Activated CD8-positive, alpha-beta memory T cell treated with anti-CD3 and anti-CD28 coated beads, Interleukin-2, amount 10 ng/mL, durations not matched to agents 7 days and 5 days (primary cell): Measurements from ENCODE around the gene HIPK3. TPM values are rescaled to one million over a fixed set of nuclear protein-coding genes. Genes with fewer than 3 reads are reported as not detected.

Source experiments
- ATAC-seq: fragments of 150-1000 bp; cut with Tn5 transposase; one replicate; pipeline ENCODE4 v1.10.0; 2021; ENCODE audit warnings: moderate library complexity
- CTCF ChIA-PET: fragments of 350-600 bp; sonication (Branson Sonifier 250); formaldehyde crosslinking; loops from one replicate; lab custom pipeline; 2021; ENCODE audit warnings: antibody characterized with exemption; lab: Charles Lee
- DNase-seq: peaks from one replicate; pipeline ENCODE4 v3.0.0-alpha.2; 2020
- H3K27ac Mint-ChIP-seq: one replicate; pipeline ENCODE4 v1.8.0; 2021; ENCODE audit warnings: mild to moderate bottlenecking, mixed read lengths
- H3K27me3 Mint-ChIP-seq: one replicate; pipeline ENCODE4 v1.8.0; 2021; ENCODE audit warnings: mixed read lengths
- H3K36me3 Mint-ChIP-seq: one replicate; pipeline ENCODE4 v1.8.0; 2021; ENCODE audit warnings: mild to moderate bottlenecking, mixed read lengths
- H3K4me1 Mint-ChIP-seq: one replicate; pipeline ENCODE4 v1.8.0; 2021; ENCODE audit warnings: mixed read lengths
- H3K4me3 Mint-ChIP-seq: one replicate; pipeline ENCODE4 v1.8.0; 2021; ENCODE audit warnings: mild to moderate bottlenecking, moderate library complexity, mixed read lengths
- H3K9me3 Mint-ChIP-seq: one replicate; pipeline ENCODE4 v1.8.0; 2022; ENCODE audit warnings: low read depth, mixed read lengths
- total RNA-seq, 2 experiments: library from RNA; stranded (reverse); gene quantifications; one replicate each; pipeline ENCODE4 v1.2.3, GENCODE V29; 2021

Gene HIPK3
- total RNA-seq, 2 experiments from 2014 or later = 33.6 to 34.4 TPM

DNA sequence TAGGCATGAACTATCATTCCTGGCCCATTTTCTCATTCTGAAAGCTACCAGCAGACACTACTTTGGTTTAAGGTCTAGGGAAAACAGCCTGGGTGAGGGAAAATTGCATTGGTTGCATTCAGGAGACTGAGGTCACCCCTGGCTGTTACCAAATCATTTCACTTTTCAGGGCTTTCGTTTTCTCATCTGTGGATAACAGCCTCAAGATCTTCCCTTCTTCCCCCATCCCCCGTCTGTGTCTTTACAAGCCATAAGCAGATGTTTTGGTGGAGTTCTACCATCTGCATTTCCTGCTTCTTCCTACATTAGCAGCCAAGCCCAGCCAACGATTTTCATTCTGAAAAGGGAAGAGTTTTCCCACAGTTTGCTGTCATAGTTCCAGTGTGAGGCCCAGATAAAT lies 130.4 kb downstream of the HIPK3 start:
- no peak for DNase-seq
- no peaks in the 10 kb centered on the region for H3K4me1 Mint-ChIP-seq
- H3K9me3 Mint-ChIP-seq = no peaks in the 10 kb centered on the region
- no peak overlapping the region for H3K4me3 Mint-ChIP-seq
- no peaks in the 10 kb centered on the region for H3K36me3 Mint-ChIP-seq
- CTCF ChIA-PET = interaction anchor here (1.1 kb wide), 1 partner anchor 17 kb away, joined by 3 read pairs; no protein-coding TSS in a partner anchor
- peaks cover 17% of the 10 kb centered on the region for H3K27me3 Mint-ChIP-seq
- no peak for ATAC-seq
- H3K27ac Mint-ChIP-seq = no peak overlapping the region

DNA sequence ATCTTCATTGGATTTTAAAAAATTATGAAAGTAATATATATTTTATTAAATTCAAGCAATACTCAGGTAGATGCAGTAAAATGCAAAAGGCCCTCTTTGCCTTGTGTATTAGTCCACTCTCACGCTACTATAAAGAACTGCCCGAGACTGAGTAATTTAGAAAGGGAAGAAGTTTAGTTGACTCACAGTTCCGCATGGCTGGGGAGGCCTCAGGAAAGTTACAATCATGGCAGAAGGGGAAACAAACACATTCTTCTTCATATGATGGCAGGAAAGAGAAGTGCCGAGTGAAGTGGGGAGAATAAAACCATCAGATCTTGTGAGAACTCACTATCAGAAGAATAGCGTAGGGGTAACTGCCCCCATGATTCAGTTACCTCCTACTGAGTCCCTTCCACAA lies 130.8 kb downstream of the HIPK3 start:
- Mint-ChIP-seq H3K9me3 (no peaks in the 10 kb centered on the region), H3K27ac (no peak overlapping the region), H3K27me3 (peaks cover 21% of the 10 kb centered on the region), H3K4me3 (no peak overlapping the region), H3K4me1 (no peaks in the 10 kb centered on the region), H3K36me3 (no peaks in the 10 kb centered on the region)
- CTCF ChIA-PET = no interaction called here
- ATAC-seq = no peak
- no peak for DNase-seq

DNA sequence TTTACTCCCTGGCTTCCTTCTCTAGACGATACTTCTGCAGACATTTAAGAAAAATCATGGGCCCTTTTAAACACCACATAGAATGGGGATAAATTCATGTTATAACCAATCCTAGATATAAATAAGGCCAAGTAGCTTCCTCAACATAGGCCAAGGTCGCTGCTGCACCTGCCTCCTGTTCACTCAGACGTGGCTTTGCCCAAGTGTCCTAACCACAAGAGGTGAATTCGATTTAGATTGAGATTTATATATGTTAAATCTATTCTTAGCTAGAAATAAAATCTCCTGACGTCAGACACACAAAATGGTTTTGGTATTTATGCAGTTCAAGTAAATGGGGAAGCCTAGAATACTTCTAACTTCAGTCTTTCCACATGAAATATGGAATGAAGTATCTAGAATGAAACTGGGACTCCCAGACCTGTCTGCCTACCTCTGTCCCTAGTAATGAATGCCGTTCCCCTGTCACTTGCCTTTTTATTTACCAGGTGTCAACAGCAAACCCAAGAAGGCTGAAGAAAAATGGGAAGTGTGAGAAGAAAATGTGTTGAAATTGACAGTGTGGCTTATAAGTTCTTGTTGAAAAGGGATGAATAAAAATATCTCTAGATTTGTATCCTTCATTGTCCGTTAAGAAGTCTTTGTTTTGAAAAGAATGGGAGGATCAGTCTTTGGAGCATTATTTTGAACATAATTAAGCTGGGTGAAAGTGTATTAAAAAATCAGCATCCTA lies 131.8 kb downstream of the HIPK3 start:
- Mint-ChIP-seq H3K9me3 (no peaks in the 10 kb centered on the region), H3K4me1 (no peaks in the 10 kb centered on the region), H3K36me3 (no peaks in the 10 kb centered on the region), H3K27me3 (peaks cover 24% of the 10 kb centered on the region), H3K27ac (no peak overlapping the region), H3K4me3 (no peak overlapping the region)
- no peak for DNase-seq
- CTCF ChIA-PET = no interaction called here
- no peak for ATAC-seq

DNA sequence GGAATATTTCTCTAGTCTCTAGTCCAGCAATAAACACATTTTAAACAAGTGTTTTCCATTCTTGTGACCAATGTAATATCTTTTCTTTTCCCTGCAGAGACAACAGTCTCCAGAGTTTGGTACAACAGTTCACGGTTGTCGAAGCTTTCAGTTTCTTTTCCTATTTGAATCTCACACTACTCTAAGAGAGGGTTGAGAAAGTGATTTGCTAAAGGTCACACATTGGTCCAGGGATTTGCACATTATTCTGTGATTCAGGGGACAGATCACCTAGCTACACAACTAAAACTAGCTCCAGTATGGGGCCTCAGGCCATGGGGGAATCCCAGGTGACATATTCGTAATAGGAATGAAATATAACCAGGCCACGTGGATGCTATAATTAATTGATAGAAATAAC lies 132.5 kb downstream of the HIPK3 start:
- Mint-ChIP-seq H3K27ac (no peak overlapping the region), H3K27me3 (peaks cover 21% of the 10 kb centered on the region), H3K36me3 (no peaks in the 10 kb centered on the region), H3K9me3 (no peaks in the 10 kb centered on the region), H3K4me1 (no peaks in the 10 kb centered on the region), H3K4me3 (no peak overlapping the region)
- CTCF ChIA-PET = no interaction called here
- ATAC-seq (no peak), DNase-seq (no peak)

DNA sequence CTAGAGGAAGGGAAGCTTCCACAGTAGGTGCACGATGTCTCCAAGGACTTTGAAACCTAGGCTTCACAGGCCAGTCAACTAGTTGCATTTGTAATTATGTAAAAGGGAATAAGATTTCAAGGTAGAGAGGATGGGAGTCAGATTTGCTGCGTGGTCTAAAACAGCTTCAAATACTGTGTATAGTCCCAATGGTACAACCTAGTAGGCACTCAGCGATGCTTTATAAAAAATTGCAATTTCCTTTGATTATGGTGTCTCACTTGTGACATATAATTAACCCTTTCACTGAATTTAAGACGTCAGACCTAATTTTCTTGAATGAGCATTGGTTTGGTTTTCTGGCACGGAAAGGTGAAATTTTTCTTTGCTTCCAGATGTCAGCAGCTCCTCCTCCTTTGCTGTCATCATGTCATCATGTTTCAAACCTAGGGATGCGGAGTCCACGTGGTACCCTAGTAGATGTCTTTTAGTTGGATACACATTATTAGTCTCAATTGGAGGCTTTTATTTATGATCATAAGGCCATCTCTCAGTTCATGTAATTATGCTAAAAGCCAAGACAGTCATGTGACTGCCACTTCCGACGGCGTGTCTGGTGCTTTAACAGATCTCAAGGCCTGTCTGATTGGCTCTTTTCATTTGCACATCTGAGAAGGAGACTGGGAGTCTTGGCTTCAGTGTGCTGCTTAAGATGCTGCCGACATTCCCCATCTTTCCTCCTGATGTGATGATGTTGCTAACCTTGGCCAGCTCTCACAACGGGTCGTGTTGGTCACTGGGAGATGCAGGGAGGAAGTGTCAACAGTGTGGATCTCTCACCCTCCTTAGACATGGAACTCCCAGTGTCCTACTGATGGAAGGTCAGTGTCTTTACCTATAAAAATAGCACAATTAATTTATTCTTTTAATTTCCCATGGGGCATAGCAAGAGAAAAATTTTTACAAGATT lies 134.0 kb downstream of the HIPK3 start:
- H3K9me3 Mint-ChIP-seq = no peaks in the 10 kb centered on the region
- CTCF ChIA-PET = no interaction called here

DNA sequence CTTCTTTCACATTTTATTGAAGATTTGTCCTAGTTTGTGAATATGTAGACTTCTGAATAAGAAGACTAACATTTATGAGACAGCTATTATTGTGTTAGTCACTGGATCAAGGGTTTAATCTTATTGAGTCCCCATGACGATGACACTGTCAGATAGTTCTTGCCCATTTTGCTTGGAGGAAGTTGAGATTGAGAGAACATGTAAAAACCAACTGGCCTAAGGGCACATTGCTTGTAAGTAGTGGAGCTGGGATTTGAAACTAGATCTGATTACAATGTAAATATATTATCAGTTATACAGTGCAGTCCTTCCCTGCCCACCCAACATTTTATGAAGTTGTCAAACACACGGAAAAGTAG lies 134.7 kb downstream of the HIPK3 start:
- Mint-ChIP-seq H3K27me3 (peaks cover 24% of the 10 kb centered on the region), H3K9me3 (no peaks in the 10 kb centered on the region), H3K4me1 (no peaks in the 10 kb centered on the region), H3K4me3 (no peak overlapping the region), H3K27ac (no peak overlapping the region), H3K36me3 (no peaks in the 10 kb centered on the region)
- CTCF ChIA-PET = no interaction called here
- DNase-seq (no peak), ATAC-seq (no peak)

More for the DNA sequence above, 134.0 kb downstream of the HIPK3 start:
- no peak for ATAC-seq
- H3K4me1 Mint-ChIP-seq = no peaks in the 10 kb centered on the region
- peaks cover 24% of the 10 kb centered on the region for H3K27me3 Mint-ChIP-seq
- H3K36me3 Mint-ChIP-seq = no peaks in the 10 kb centered on the region
- H3K4me3 Mint-ChIP-seq = no peak overlapping the region
- DNase-seq = no peak
- H3K27ac Mint-ChIP-seq = no peak overlapping the region

DNA sequence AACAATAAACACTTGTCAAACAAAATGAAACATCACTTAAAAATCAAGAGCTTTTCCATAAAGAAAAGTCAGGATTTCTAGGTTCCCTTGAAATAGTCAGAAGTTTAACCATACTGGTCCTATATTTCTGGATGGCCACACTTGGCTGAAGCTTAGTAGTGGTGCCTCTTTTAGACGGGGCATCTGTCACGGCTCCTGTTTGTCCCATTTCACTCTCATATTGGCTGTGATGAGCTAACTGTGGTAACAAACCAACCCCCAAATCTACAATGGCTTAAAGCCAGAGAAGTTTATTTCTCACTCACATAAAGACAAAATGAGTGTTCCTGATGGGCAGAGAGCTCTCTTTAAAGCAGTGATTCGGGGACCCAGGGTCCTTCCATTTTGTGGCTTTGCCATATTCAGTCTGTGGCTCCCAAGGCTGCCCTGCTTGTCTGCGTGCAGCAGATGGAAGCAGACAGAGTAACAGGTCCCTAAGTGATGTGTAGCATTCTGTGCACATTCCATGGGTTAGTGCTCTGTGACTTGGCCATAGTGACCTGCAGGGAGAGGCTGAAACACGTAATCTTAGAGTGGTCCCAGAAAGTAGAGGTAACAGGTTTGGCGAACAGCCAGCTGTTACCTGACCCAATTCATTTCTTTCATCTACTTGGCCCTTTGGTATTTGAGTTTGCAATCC lies 137.4 kb downstream of the HIPK3 start:
- CTCF ChIA-PET = no interaction called here
- no peak overlapping the region for H3K4me3 Mint-ChIP-seq

DNA sequence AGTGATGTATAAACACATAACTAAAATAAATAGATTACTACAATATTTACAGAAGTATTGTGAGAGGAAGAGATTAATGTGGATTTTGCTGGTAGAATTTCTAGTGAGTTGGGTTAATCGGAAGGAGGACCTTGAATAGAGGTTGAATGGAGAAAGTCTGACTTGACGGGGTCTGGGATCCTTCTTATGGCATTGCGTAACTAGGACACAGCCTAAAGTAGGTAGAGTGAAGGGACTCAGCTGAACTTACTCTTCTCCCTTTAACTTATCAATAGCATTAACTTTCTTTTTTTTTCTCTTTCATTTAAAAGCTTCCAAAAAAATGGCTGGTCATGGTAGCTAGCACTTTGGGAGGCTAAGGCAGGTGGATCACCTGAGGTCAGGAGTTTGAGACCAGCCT lies 139.2 kb downstream of the HIPK3 start:
- no peak overlapping the region for H3K4me3 Mint-ChIP-seq
- H3K9me3 Mint-ChIP-seq = no peaks in the 10 kb centered on the region
- no peak for ATAC-seq
- no peak for DNase-seq
- H3K36me3 Mint-ChIP-seq = no peaks in the 10 kb centered on the region
- CTCF ChIA-PET = no interaction called here
- H3K4me1 Mint-ChIP-seq = no peaks in the 10 kb centered on the region
- no peak overlapping the region for H3K27ac Mint-ChIP-seq
- H3K27me3 Mint-ChIP-seq = peaks cover 24% of the 10 kb centered on the region

More for the DNA sequence above, 137.4 kb downstream of the HIPK3 start:
- DNase-seq (no peak), ATAC-seq (no peak)
- no peaks in the 10 kb centered on the region for H3K4me1 Mint-ChIP-seq
- H3K27ac Mint-ChIP-seq = no peak overlapping the region
- peaks cover 24% of the 10 kb centered on the region for H3K27me3 Mint-ChIP-seq
- H3K36me3 Mint-ChIP-seq = no peaks in the 10 kb centered on the region
- no peaks in the 10 kb centered on the region for H3K9me3 Mint-ChIP-seq

DNA sequence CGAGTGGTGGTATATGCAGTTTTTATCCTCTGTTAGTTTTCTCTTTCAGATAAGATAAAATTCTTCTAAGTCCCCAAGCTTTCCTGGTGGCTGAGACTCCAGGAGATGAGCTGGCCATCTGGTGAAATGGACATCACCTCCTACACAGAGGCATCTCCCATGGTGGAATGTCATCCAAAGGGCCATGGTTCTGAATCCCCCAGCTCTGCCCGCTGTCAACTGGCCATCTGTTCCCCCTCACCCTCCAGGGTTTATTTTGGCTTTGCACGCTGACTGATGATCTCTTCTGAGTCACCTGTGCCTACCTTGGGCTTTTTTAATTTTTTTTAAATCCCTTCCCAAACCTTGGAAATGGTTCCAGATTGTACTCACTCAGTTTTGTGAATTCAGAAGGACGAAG lies 142.2 kb downstream of the HIPK3 start:
- no peak for ATAC-seq
- no peak overlapping the region for H3K4me3 Mint-ChIP-seq

DNA sequence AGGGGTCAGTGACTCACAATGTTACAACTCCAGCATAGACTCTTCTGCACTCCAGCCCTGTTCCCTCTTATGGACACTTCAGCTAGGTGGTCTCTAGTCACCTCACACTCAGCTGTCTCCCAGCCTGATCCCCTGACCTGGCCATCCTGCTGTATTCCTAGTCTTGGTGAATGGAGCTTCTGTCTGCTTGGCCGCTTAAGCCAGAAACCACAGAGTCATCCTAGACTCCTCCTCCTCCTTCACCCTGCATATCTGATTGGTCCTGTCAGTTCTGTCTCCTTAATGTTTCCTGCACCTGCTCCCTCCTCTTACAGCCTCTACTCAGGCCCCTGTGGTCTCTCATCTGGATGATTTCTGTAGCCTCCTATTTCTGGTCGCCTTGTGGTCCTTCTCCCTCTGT lies 144.9 kb downstream of the HIPK3 start:
- no peak for DNase-seq
- H3K4me3 Mint-ChIP-seq = no peak overlapping the region
- CTCF ChIA-PET = no interaction called here
- H3K27ac Mint-ChIP-seq = no peak overlapping the region
- no peaks in the 10 kb centered on the region for H3K36me3 Mint-ChIP-seq
- ATAC-seq = no peak
- H3K9me3 Mint-ChIP-seq = no peaks in the 10 kb centered on the region
- H3K27me3 Mint-ChIP-seq = no peaks in the 10 kb centered on the region
- no peaks in the 10 kb centered on the region for H3K4me1 Mint-ChIP-seq

More for the DNA sequence above, 142.2 kb downstream of the HIPK3 start:
- H3K27me3 Mint-ChIP-seq = peaks cover 7% of the 10 kb centered on the region
- no peak overlapping the region for H3K27ac Mint-ChIP-seq
- H3K4me1 Mint-ChIP-seq = no peaks in the 10 kb centered on the region
- CTCF ChIA-PET = no interaction called here
- H3K36me3 Mint-ChIP-seq = no peaks in the 10 kb centered on the region
- DNase-seq = no peak
- H3K9me3 Mint-ChIP-seq = no peaks in the 10 kb centered on the region

DNA sequence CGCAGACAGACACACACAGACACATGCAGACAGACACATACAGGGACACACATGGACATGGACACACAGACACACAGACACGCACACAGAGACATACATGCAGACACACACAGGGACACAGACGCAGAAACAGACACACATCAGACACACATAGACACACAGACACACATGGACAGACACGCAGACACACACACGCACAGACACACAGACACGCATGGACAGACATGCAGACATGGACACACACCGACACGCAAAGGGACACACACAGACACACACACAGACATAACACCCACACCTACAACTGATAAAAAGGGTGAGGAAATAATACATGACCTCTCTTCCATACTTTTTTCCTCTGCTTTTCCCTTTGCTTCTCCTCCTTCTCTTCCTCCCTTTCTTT lies 146.2 kb downstream of the HIPK3 start:
- Mint-ChIP-seq H3K4me1 (no peaks in the 10 kb centered on the region), H3K27ac (no peak overlapping the region), H3K4me3 (no peak overlapping the region), H3K36me3 (no peaks in the 10 kb centered on the region), H3K9me3 (no peaks in the 10 kb centered on the region), H3K27me3 (no peaks in the 10 kb centered on the region)
- ATAC-seq = no peak
- DNase-seq = no peak
- CTCF ChIA-PET = no interaction called here

DNA sequence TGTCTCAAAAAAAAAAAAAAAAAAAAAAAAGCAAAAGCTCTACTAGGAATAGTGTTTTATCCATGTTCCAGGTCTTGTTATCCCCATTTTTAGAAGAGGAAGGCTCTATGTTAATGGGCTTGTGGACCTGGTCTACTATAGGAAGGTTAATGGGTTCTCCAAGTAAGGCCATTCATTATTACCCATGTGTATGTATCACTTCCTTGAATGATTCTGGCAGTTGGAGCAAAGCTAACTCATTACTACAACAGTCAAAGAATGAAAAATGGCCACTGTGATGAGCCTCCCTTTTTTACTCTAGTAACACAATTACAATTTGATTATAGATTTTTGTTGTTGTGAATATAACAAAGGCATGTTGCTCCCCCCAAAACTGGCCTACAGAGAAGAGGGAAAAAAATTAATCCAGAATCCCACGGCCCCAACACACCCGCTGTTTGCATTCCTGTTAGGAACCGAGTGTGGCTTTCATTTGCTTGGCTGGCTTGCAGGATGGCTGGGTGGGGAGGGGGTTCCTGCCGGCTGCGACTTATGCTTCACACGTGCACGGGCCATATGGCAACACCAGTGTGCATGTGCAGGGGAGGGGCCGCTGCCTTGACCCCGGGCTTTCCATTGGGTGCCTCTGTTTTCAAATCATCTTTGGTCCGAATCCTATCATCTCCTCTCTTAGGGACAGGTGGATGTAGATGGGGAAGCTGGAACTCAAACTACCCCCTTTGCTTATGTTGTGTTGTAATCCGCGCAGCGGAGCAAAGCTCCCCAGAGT lies 148.8 kb downstream of the HIPK3 start:
- H3K27me3 Mint-ChIP-seq = peaks cover 17% of the 10 kb centered on the region
- DNase-seq (no peak), ATAC-seq (no peak)
- H3K36me3 Mint-ChIP-seq = no peaks in the 10 kb centered on the region
- no peak overlapping the region for H3K4me3 Mint-ChIP-seq
- CTCF ChIA-PET = no interaction called here
- H3K4me1 Mint-ChIP-seq = no peaks in the 10 kb centered on the region
- no peaks in the 10 kb centered on the region for H3K9me3 Mint-ChIP-seq
- no peak overlapping the region for H3K27ac Mint-ChIP-seq
